Parathyroid adenoma (tissue), 2 donors: ENCODE results near the gene CACNA1S.

Experiments
- H2AFZ ChIP-seq: fragments of 300-600 bp; sonication (generic); one replicate; pipeline ENCODE4 v1.7.0; 2017; ENCODE audit warnings: antibody characterized with exemption, mild to moderate bottlenecking
- H3K27ac ChIP-seq: fragments of 300-600 bp; sonication (generic); one replicate; pipeline ENCODE4 v1.7.0; 2017
- H3K27me3 ChIP-seq: fragments of 300-600 bp; sonication (generic); one replicate; pipeline ENCODE4 v1.7.0; 2017; ENCODE audit warnings: low read length; ENCODE audit not compliant: control insufficient read depth, insufficient read depth
- H3K36me3 ChIP-seq: fragments of 300-600 bp; sonication (generic); one replicate; pipeline ENCODE4 v1.7.0; 2017; ENCODE audit warnings: low read length; ENCODE audit not compliant: control insufficient read depth, insufficient read depth
- H3K4me1 ChIP-seq: fragments of 300-600 bp; sonication (generic); one replicate; pipeline ENCODE4 v1.7.0; 2017; ENCODE audit warnings: control low read depth
- H3K4me2 ChIP-seq: fragments of 300-600 bp; sonication (generic); one replicate; pipeline ENCODE4 v1.7.0; 2017; ENCODE audit warnings: low read length
- H3K4me3 ChIP-seq: fragments of 300-600 bp; sonication (generic); one replicate; pipeline ENCODE4 v1.7.0; 2017; ENCODE audit warnings: low read depth, low read length
- H3K79me2 ChIP-seq: fragments of 300-600 bp; sonication (generic); one replicate; pipeline ENCODE4 v1.7.0; 2017; ENCODE audit warnings: control low read depth
- H3K9ac ChIP-seq: fragments of 300-600 bp; sonication (generic); one replicate; pipeline ENCODE4 v1.7.0; 2017; ENCODE audit warnings: mild to moderate bottlenecking
- H3K9me3 ChIP-seq: fragments of 300-600 bp; sonication (generic); one replicate; pipeline ENCODE4 v1.7.0; 2017; ENCODE audit warnings: low read length; ENCODE audit not compliant: control insufficient read depth
- TF ChIP-seq, protein P1 (sequence below): fragments of 300-600 bp; sonication (generic); IDR thresholded peaks from one replicate; pipeline ENCODE4 v1.7.0; 2017; ENCODE audit warnings: antibody characterized with exemption, mild to moderate bottlenecking
- donor health status: primary hyperparathyroidism.

CACNA1S gene

DNA sequence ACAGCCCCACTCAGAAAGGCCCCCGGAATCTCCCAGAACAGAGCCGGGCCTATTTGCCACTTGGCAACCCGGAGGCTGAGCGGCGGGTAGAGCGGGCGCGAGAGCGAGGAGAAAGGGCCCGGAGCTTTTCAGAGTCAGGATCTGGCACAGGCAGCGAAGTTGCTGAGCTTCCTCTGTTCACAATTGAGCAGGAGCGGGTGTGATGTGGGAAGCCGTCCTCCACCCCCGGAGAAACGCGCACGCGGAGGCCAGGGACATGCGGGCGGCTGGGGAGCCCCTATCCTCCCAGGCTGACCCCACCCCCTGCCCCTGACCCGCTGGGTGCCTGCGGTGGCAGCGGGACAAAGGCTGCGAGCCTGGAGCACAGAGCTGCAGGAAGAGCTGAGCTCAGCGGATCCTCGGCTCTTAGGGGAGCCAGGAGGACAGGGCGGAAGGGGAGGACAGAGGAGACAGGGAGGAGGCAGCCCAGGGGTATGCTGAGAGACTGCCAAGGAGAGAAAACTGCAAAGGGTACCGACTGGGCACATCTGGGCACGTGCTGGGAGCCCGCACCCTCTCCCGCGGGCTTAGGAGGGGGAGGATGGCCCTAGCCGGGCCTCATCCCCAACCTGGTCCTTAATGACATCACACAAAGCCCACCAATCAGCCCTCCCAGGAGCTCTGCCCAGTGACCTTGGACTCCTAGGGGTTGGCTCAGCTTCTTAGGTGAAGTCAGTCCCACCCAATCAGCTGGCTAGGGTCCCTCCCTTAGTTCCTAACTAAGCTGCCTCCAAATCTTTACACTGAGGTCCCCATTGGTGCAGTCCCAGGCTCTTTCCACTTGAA, 98.0 kb downstream of the CACNA1S start:
- Histone ChIP-seq H2AFZ (peak overlapping the region; percentile 69), H3K9me3 (no peaks in the 10 kb centered on the region), H3K36me3 (no peaks in the 10 kb centered on the region), H3K9ac (peak overlapping the region; percentile 53), H3K27me3 (no peaks in the 10 kb centered on the region), H3K27ac (peak overlapping the region; percentile 98), H3K79me2 (peaks cover 1% of the 10 kb centered on the region), H3K4me1 (peaks cover 70% of the 10 kb centered on the region), H3K4me2 (peak overlapping the region; percentile 54), H3K4me3 (no peak overlapping the region)
- TF ChIP-seq, protein P1, sequence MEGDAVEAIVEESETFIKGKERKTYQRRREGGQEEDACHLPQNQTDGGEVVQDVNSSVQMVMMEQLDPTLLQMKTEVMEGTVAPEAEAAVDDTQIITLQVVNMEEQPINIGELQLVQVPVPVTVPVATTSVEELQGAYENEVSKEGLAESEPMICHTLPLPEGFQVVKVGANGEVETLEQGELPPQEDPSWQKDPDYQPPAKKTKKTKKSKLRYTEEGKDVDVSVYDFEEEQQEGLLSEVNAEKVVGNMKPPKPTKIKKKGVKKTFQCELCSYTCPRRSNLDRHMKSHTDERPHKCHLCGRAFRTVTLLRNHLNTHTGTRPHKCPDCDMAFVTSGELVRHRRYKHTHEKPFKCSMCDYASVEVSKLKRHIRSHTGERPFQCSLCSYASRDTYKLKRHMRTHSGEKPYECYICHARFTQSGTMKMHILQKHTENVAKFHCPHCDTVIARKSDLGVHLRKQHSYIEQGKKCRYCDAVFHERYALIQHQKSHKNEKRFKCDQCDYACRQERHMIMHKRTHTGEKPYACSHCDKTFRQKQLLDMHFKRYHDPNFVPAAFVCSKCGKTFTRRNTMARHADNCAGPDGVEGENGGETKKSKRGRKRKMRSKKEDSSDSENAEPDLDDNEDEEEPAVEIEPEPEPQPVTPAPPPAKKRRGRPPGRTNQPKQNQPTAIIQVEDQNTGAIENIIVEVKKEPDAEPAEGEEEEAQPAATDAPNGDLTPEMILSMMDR = no peak

GRCh38 chr1:201013031-201013485, 99.2 kb downstream of the CACNA1S start:
- H3K27me3 ChIP-seq = no peaks in the 10 kb centered on the region
- no peak overlapping the region for H3K4me3 ChIP-seq
- no peak overlapping the region for H2AFZ ChIP-seq
- H3K9me3 ChIP-seq = no peaks in the 10 kb centered on the region
- TF ChIP-seq, protein P1 = no peak
- no peak overlapping the region for H3K4me2 ChIP-seq
- H3K79me2 ChIP-seq = peaks cover 4% of the 10 kb centered on the region
- peaks cover 69% of the 10 kb centered on the region for H3K4me1 ChIP-seq
- H3K9ac ChIP-seq = no peak overlapping the region
- H3K36me3 ChIP-seq = no peaks in the 10 kb centered on the region
- H3K27ac ChIP-seq = peak overlapping the region; percentile 98

GRCh38 chr1:201011616-201012015, 100.6 kb downstream of the CACNA1S start:
- Histone ChIP-seq H2AFZ (no peak overlapping the region), H3K4me2 (no peak overlapping the region), H3K27ac (peak overlapping the region; percentile 98), H3K79me2 (peaks cover 10% of the 10 kb centered on the region), H3K9me3 (no peaks in the 10 kb centered on the region), H3K36me3 (no peaks in the 10 kb centered on the region), H3K9ac (no peak overlapping the region), H3K27me3 (no peaks in the 10 kb centered on the region), H3K4me3 (no peak overlapping the region), H3K4me1 (peaks cover 56% of the 10 kb centered on the region)
- TF ChIP-seq, protein P1 = no peak

DNA sequence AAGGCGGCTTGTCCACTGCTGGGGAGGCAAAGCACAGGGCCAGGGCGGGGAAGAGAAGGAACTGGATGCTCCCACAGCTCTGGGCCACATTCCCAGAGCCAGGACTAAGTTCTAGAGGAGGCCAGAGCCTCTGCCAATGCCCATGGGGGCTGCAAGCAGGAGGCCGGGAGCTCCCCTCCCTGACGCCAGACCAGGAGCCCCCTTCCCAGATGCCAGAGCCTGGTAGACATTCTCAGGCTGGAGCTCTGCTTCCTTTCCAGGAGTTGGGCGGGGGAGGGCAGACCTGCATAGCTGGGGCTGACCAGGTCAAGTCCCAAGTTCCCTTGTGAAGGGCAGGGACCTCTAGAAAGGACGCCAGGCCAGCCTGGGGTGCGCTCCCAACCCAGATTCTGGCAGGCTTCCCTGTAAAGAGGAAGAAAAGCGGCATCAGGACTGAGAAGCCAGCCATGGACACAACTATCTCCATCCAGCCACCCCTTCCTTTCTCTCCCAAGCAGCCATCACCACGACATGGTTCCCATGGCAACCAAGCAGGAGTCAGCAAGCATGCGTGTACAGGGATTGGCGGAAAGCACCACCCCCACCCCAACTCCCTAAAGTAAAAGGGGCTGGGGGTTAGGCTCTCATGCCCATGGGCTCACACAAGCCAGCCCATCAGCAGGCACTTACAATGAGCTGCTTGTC, 102.1 kb downstream of the CACNA1S start:
- H3K9ac ChIP-seq = no peak overlapping the region
- H3K4me2 ChIP-seq = no peak overlapping the region
- H3K36me3 ChIP-seq = no peaks in the 10 kb centered on the region
- H3K4me1 ChIP-seq = peaks cover 46% of the 10 kb centered on the region
- no peak overlapping the region for H2AFZ ChIP-seq
- H3K27ac ChIP-seq = peak overlapping the region; percentile 98
- H3K79me2 ChIP-seq = peaks cover 18% of the 10 kb centered on the region
- TF ChIP-seq, protein P1 = no peak
- no peak overlapping the region for H3K4me3 ChIP-seq
- no peaks in the 10 kb centered on the region for H3K9me3 ChIP-seq
- no peaks in the 10 kb centered on the region for H3K27me3 ChIP-seq
